Measurements from ENCODE around the gene PHKA2.

GRCh38 chrX:18898492-18898891 lies 85.4 kb downstream of the PHKA2 start:
- TF ChIP-seq CTCF (IDR thresholded peaks at IDR 0.05 in 2 of 3, conservative IDR thresholded peaks at IDR 0.05 in 1 of 3; ENCODE audit: control insufficient read depth in 2 of 3, extremely low read depth in 1 of 3, insufficient read depth in 1 of 3, low read depth in 3 of 3, low read length in 3 of 3) (no peak), GABPA (IDR thresholded peaks at IDR 0.05; ENCODE audit: low read depth) (no peak), IKZF1 (conservative IDR thresholded peaks at IDR 0.05) (no peak), SPI1 (IDR thresholded peaks at IDR 0.05; ENCODE audit: borderline replicate concordance, insufficient read depth, low read depth, low read length) (no peak), EZH2 (IDR thresholded peaks at IDR 0.05; ENCODE audit: borderline replicate concordance, control insufficient read depth, low read depth, low read length) (no peak), POLR2AphosphoS5 (IDR thresholded peaks at IDR 0.05; ENCODE audit: low read length) (no peak), ELK1 (IDR thresholded peaks at IDR 0.05; ENCODE audit: low read depth, low read length) (no peak), ZSCAN29 (IDR thresholded peaks at IDR 0.05) (no peak), PAX5 (IDR thresholded peaks at IDR 0.05; ENCODE audit: borderline replicate concordance, low read depth, low read length) (no peak), JUNB (IDR thresholded peaks at IDR 0.05) (no peak), SUZ12 (IDR thresholded peaks at IDR 0.05; ENCODE audit: unreplicated experiment) (no peak), TAF1 (IDR thresholded peaks at IDR 0.05; ENCODE audit: borderline replicate concordance, low read depth, low read length) (no peak), MAX (IDR thresholded peaks at IDR 0.05; ENCODE audit: low read depth, low read length) (no peak)

Measured in GM12878 (cell line).